Stimulated activated CD4-positive, alpha-beta T cell treated with anti-CD3 and anti-CD28 coated beads, TNF-alpha, amount 100 ng/mL, for 24 hours (primary cell): Measurements from ENCODE around the gene TMEM125.
A peak's percentile ranks its signal among the peaks of the same experiment; 100 is the strongest.

Experiments used
- DNase-seq, 3 experiments: peaks; one replicate each; pipeline ENCODE4 v3.0.0-alpha.2; 2020; ENCODE audit warnings: low read depth in 3 of 3

The TMEM125 gene

GRCh38 chr1:43269627-43270375 lies at the start of gene TMEM125:
Gene TMEM125 (plus strand): TSS chr1:43269983. CDS start chr1:43272723, 2,740 bp downstream.
- no peak for DNase-seq

GRCh38 chr1:43220905-43221778 lies 48.6 kb upstream of the TMEM125 start:
- no peak for DNase-seq

- DNase-seq: no peak
Observed at GRCh38 chr1:43221797-43222196, 48.0 kb upstream of the TMEM125 start.

GRCh38 chr1:43222879-43223278 lies 46.9 kb upstream of the TMEM125 start:
- DNase-seq: no peak

GRCh38 chr1:43225168-43225567 lies 44.6 kb upstream of the TMEM125 start:
- DNase-seq: no peak

GRCh38 chr1:43227143-43227764 lies 42.5 kb upstream of the TMEM125 start:
- DNase-seq: peak; percentile 74 to 83 (median 81)

GRCh38 chr1:43229826-43230780 lies 39.7 kb upstream of the TMEM125 start:
- DNase-seq: no peak

GRCh38 chr1:43232074-43232473 lies 37.7 kb upstream of the TMEM125 start:
- DNase-seq: no peak

GRCh38 chr1:43232482-43232881 lies 37.3 kb upstream of the TMEM125 start:
- no peak for DNase-seq

GRCh38 chr1:43233631-43234030 lies 36.2 kb upstream of the TMEM125 start:
- no peak for DNase-seq

- DNase-seq: no peak
Observed at GRCh38 chr1:43234267-43234666, 35.5 kb upstream of the TMEM125 start.

- no peak for DNase-seq
Observed at GRCh38 chr1:43235040-43235439, 34.7 kb upstream of the TMEM125 start.

GRCh38 chr1:43235451-43236121 lies 34.2 kb upstream of the TMEM125 start:
- DNase-seq: no peak

- DNase-seq: no peak
Observed at GRCh38 chr1:43237121-43237520, 32.7 kb upstream of the TMEM125 start.

- DNase-seq: peak in 1 of 3 experiments; percentile 13
Observed at GRCh38 chr1:43238085-43238484, 31.7 kb upstream of the TMEM125 start.

GRCh38 chr1:43238991-43239469 lies 30.8 kb upstream of the TMEM125 start:
- DNase-seq: no peak

- no peak for DNase-seq
Observed at GRCh38 chr1:43239484-43239883, 30.3 kb upstream of the TMEM125 start.

GRCh38 chr1:43241413-43241836 lies 28.4 kb upstream of the TMEM125 start:
- no peak for DNase-seq

GRCh38 chr1:43243299-43243698 lies 26.5 kb upstream of the TMEM125 start:
- no peak for DNase-seq

GRCh38 chr1:43246466-43247213 lies 23.1 kb upstream of the TMEM125 start:
- no peak for DNase-seq
